Stomach (tissue), 4 donors: ENCODE results near the gene WASHC1.
"Not testable (repeated sequence)": the region's sequence is repeated elsewhere in the genome, so short reads cannot be mapped to it uniquely, and the experiment has no call there.

Experiments used
- EP300 ChIP-seq: sonication (generic); formaldehyde crosslinking; IDR thresholded peaks from one replicate; pipeline ENCODE4 v1.6.1; 2017; ENCODE audit warnings: antibody characterized with exemption
- POLR2A ChIP-seq, 4 donors: fragments of 450-650 bp; IDR thresholded peaks; one replicate each; pipeline ENCODE4 v1.6.1; 2016; ENCODE audit warnings: antibody characterized with exemption in 4 of 4, control low read depth in 2 of 4, mild to moderate bottlenecking in 1 of 4, moderate library complexity in 1 of 4
- TF ChIP-seq, protein P1 (sequence below), 7 experiments: fragments of 450-650 bp in 4 of 7; fragments of 200-600 bp in 3 of 7; sonication (generic) in 3 of 7; IDR thresholded peaks; one replicate each; pipeline ENCODE4 v1.5.1; 2016 to 2019; ENCODE audit warnings: antibody characterized with exemption in 7 of 7, control low read depth in 2 of 7, mild to moderate bottlenecking in 1 of 7

DNA sequence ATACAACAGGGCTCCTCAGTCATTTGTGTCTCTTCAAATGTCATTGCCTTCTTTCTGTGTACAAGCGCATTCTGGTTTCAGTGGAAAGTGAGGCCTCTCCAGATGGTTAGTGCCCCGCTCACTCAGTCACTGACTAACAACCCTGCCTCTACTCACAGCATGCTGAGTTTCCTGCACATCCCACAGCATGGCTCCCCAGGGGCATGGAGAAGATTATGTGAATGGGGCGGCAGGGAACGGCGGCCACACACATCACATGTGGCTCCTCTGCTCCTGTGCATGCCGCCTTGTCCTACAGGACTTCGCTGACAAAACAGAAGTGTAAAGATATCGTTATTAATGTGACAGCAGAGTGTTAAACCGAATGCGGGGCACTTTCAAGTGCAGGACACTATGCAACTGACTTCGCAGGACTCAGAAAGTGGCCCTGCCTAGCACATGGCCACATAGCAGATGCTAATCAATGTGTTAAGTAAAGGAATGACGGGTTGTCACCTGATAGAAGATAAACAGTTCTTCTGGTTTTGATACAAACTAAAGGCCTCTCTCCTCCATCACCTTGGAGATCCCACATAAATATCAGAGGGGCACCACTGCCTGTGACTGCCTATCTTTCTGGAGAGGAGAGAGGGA is 17.5 kb upstream of the WASHC1 start:
- TF ChIP-seq, protein P1, sequence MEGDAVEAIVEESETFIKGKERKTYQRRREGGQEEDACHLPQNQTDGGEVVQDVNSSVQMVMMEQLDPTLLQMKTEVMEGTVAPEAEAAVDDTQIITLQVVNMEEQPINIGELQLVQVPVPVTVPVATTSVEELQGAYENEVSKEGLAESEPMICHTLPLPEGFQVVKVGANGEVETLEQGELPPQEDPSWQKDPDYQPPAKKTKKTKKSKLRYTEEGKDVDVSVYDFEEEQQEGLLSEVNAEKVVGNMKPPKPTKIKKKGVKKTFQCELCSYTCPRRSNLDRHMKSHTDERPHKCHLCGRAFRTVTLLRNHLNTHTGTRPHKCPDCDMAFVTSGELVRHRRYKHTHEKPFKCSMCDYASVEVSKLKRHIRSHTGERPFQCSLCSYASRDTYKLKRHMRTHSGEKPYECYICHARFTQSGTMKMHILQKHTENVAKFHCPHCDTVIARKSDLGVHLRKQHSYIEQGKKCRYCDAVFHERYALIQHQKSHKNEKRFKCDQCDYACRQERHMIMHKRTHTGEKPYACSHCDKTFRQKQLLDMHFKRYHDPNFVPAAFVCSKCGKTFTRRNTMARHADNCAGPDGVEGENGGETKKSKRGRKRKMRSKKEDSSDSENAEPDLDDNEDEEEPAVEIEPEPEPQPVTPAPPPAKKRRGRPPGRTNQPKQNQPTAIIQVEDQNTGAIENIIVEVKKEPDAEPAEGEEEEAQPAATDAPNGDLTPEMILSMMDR (IDR thresholded peaks at IDR 0.05), result not testable (repeated sequence)
- not testable (repeated sequence) for TF ChIP-seq POLR2A (IDR thresholded peaks at IDR 0.05); EP300
